DOHH2 (cell line): Measurements from ENCODE around the gene C22orf15.
A peak's percentile ranks its signal among the peaks of the same experiment; 100 is the strongest.

Source experiments
- H3F3A ChIP-seq: fragments of 200-600 bp; sonication (generic), shearing (Covaris generic); 2 replicates; pipeline ENCODE4 v1.6.0; 2016; ENCODE audit warnings: antibody characterized with exemption, mild to moderate bottlenecking; ENCODE audit not compliant: control insufficient read depth, insufficient read depth
- H3K27ac ChIP-seq: fragments of 200-600 bp; sonication (generic); 2 replicates; pipeline ENCODE4 v1.5.1; 2014; ENCODE audit warnings: low read depth, mild to moderate bottlenecking, low read length, moderate library complexity
- H3K27me3 ChIP-seq: fragments of 200-600 bp; sonication (generic); 2 replicates; pipeline ENCODE4 v1.6.1; 2014; ENCODE audit warnings: mild to moderate bottlenecking, low read length, mixed read lengths; ENCODE audit not compliant: control insufficient read depth
- H3K36me3 ChIP-seq: fragments of 200-600 bp; sonication (generic); 2 replicates; pipeline ENCODE4 v1.6.1; 2014; ENCODE audit warnings: mild to moderate bottlenecking, low read length, moderate library complexity, mixed read lengths; ENCODE audit not compliant: control insufficient read depth
- H3K4me1 ChIP-seq: fragments of 200-600 bp; sonication (generic); 2 replicates; pipeline ENCODE4 v1.6.1; 2014; ENCODE audit warnings: mild to moderate bottlenecking, low read length, mixed read lengths; ENCODE audit not compliant: control insufficient read depth
- H3K4me2 ChIP-seq: fragments of 200-600 bp; sonication (generic); 2 replicates; pipeline ENCODE4 v1.6.0; 2014; ENCODE audit warnings: mild to moderate bottlenecking, low read length, moderate library complexity
- H3K4me3 ChIP-seq: fragments of 200-600 bp; sonication (generic); 2 replicates; pipeline ENCODE4 v1.5.1; 2014; ENCODE audit warnings: mild to moderate bottlenecking, low read length, mixed read lengths
- H3K79me2 ChIP-seq: fragments of 200-600 bp; sonication (generic); 2 replicates; pipeline ENCODE4 v1.6.1; 2014; ENCODE audit warnings: mild to moderate bottlenecking, low read length, mixed read lengths; ENCODE audit not compliant: control insufficient read depth
- H3K9me2 ChIP-seq: fragments of 200-600 bp; sonication (generic); replicated peaks from 2 replicates; pipeline ENCODE4 v1.6.1; 2014; ENCODE audit warnings: mild to moderate bottlenecking, low read length, mixed read lengths; ENCODE audit not compliant: control insufficient read depth
- H3K9me3 ChIP-seq: fragments of 200-600 bp; sonication (generic); 2 replicates; pipeline ENCODE4 v1.6.1; 2014; ENCODE audit warnings: antibody characterized with exemption, low read length, mixed read lengths; ENCODE audit not compliant: control insufficient read depth, insufficient read depth
- H4K20me1 ChIP-seq: fragments of 200-600 bp; sonication (generic); 2 replicates; pipeline ENCODE4 v1.6.0; 2014; ENCODE audit warnings: low read depth, mild to moderate bottlenecking, antibody characterized with exemption, low read length, moderate library complexity; ENCODE audit not compliant: control insufficient read depth, insufficient read depth
- CTCF ChIP-seq: fragments of 200-600 bp; sonication (generic); IDR thresholded peaks from one replicate; pipeline ENCODE4 v1.5.1; 2014; ENCODE audit warnings: antibody characterized with exemption, mild to moderate bottlenecking, low read depth, low read length; ENCODE audit not compliant: poor library complexity, severe bottlenecking
- EZH2phosphoT487 ChIP-seq: fragments of 200-600 bp; sonication (generic); IDR thresholded peaks from 2 replicates; pipeline ENCODE4 v1.6.1; 2017; ENCODE audit warnings: borderline replicate concordance, mild to moderate bottlenecking, antibody characterized with exemption, low read length, moderate library complexity, mixed read lengths

The C22orf15 gene

GRCh38 chr22:23769321-23769965 is 6.7 kb downstream of the C22orf15 start:
- no peaks in the 10 kb centered on the region for H3F3A ChIP-seq
- H3K27me3 ChIP-seq = peaks cover 4% of the 10 kb centered on the region; the same call in 1 of the 2 replicates
- H3K79me2 ChIP-seq = peaks cover 39% of the 10 kb centered on the region
- H3K36me3 ChIP-seq = peaks cover 27% of the 10 kb centered on the region
- peak overlapping the region; percentile 15; the same call in 1 of the 2 replicates for H3K4me3 ChIP-seq
- TF ChIP-seq EZH2phosphoT487 (no peak), CTCF (no peak)
- H3K9me2 ChIP-seq = no peaks in the 10 kb centered on the region
- no peaks in the 10 kb centered on the region for H4K20me1 ChIP-seq
- peak overlapping the region; percentile 92 for H3K4me2 ChIP-seq
- H3K9me3 ChIP-seq = no peaks in the 10 kb centered on the region
- H3K4me1 ChIP-seq = peaks cover 74% of the 10 kb centered on the region
- H3K27ac ChIP-seq = 0 out of 2 replicates have a peak overlapping the region, but pooled peaks have one; percentile 4

- TF ChIP-seq EZH2phosphoT487 (no peak), CTCF (no peak)
- Histone ChIP-seq H3K27me3 (peaks cover 4% of the 10 kb centered on the region; the same call in 1 of the 2 replicates), H4K20me1 (no peaks in the 10 kb centered on the region), H3K27ac (no peak overlapping the region), H3K79me2 (peaks cover 10% of the 10 kb centered on the region), H3F3A (no peaks in the 10 kb centered on the region), H3K9me3 (no peaks in the 10 kb centered on the region), H3K4me3 (peak overlapping the region; percentile 72), H3K9me2 (no peaks in the 10 kb centered on the region), H3K36me3 (peaks cover under 1% of the 10 kb centered on the region), H3K4me2 (peak overlapping the region; percentile 94), H3K4me1 (peaks cover 53% of the 10 kb centered on the region)
Observed at GRCh38 chr22:23772315-23772648, 9.5 kb downstream of the C22orf15 start.

GRCh38 chr22:23772649-23773473 is 10.1 kb downstream of the C22orf15 start, which contains the start of gene MMP11:
Gene MMP11, plus strand, starts transcription at chr22:23772849. Its CDS starts 22 bp downstream, at chr22:23772871.
- Histone ChIP-seq H3K9me3 (no peaks in the 10 kb centered on the region), H3K4me2 (peak within 1 kb of the TSS; percentile 94), H4K20me1 (no peaks in the 10 kb centered on the region), H3K4me1 (peaks cover 53% of the 10 kb centered on the region), H3K9me2 (no peaks in the 10 kb centered on the region), H3K27me3 (peaks cover 4% of the 10 kb centered on the region; the same call in 1 of the 2 replicates), H3K27ac (no peak within 1 kb of the TSS), H3K36me3 (no peaks in the 10 kb centered on the region), H3F3A (no peaks in the 10 kb centered on the region), H3K79me2 (peaks cover 4% of the 10 kb centered on the region), H3K4me3 (peak within 1 kb of the TSS; percentile 72)
- TF ChIP-seq CTCF (peak; percentile 48), EZH2phosphoT487 (no peak)
